DND-41 (cell line): ENCODE measurements around the gene CRYL1.

Experiments used
- ATAC-seq: fragments of 200-7000 bp; cut with Tn5 transposase; 3 replicates; pipeline ENCODE4 v1.9.1; 2021; ENCODE audit warnings: low read depth; ENCODE audit not compliant: insufficient read depth
- DNase-seq: peaks from one replicate; pipeline ENCODE4 v3.0.0-alpha.2; 2020
- H2AFZ ChIP-seq: 2 replicates; pipeline ENCODE4 v1.6.0; 2012; ENCODE audit warnings: low read depth, low read length
- H3K27ac ChIP-seq: 2 replicates; pipeline ENCODE4 v1.5.1; 2012; ENCODE audit warnings: low read length, inconsistent platforms
- H3K27me3 ChIP-seq: fragments of 200-600 bp; sonication (generic); 2 replicates; pipeline ENCODE4 v1.6.0; 2012; ENCODE audit warnings: low read length, mild to moderate bottlenecking, inconsistent platforms; ENCODE audit not compliant: insufficient read depth, poor library complexity
- H3K36me3 ChIP-seq: 2 replicates; pipeline ENCODE4 v1.5.1; 2012; ENCODE audit warnings: low read length, inconsistent platforms; ENCODE audit not compliant: insufficient read depth
- H3K4me1 ChIP-seq: 2 replicates; pipeline ENCODE4 v1.5.1; 2012; ENCODE audit warnings: mild to moderate bottlenecking, low read length; ENCODE audit not compliant: insufficient read depth
- H3K4me2 ChIP-seq: 2 replicates; pipeline ENCODE4 v1.6.0; 2012; ENCODE audit warnings: mild to moderate bottlenecking, moderate library complexity, low read length, inconsistent platforms; ENCODE audit not compliant: insufficient read depth
- H3K4me3 ChIP-seq, 2 experiments: fragments of 200-600 bp in 1 of 2; shearing (Covaris generic) in 1 of 2; 2 replicates each; pipeline ENCODE4 v1.5.1; 2012 to 2016; ENCODE audit warnings: inconsistent platforms in 2 of 2, low read length in 2 of 2, mild to moderate bottlenecking in 2 of 2, low read depth in 1 of 2, moderate library complexity in 1 of 2
- H3K79me2 ChIP-seq: 2 replicates; pipeline ENCODE4 v1.6.0; 2012; ENCODE audit warnings: low read length, inconsistent platforms; ENCODE audit not compliant: insufficient read depth
- H3K9ac ChIP-seq: 2 replicates; pipeline ENCODE4 v1.6.0; 2012; ENCODE audit warnings: low read depth, mild to moderate bottlenecking, inconsistent platforms, low read length, moderate library complexity
- H3K9me3 ChIP-seq: 2 replicates; pipeline ENCODE4 v1.5.1; 2012; ENCODE audit warnings: low read length, moderate library complexity, mild to moderate bottlenecking, inconsistent platforms; ENCODE audit not compliant: insufficient read depth, severe bottlenecking
- H4K20me1 ChIP-seq: 2 replicates; pipeline ENCODE4 v1.6.0; 2012; ENCODE audit warnings: low read length; ENCODE audit not compliant: insufficient read depth
- EZH2 ChIP-seq: IDR thresholded peaks from 3 replicates; pipeline ENCODE4 v1.6.1; 2012; ENCODE audit warnings: borderline replicate concordance, low read depth, mild to moderate bottlenecking, moderate library complexity, low read length, inconsistent platforms; ENCODE audit not compliant: severe bottlenecking
- TF ChIP-seq, protein P1 (sequence below): IDR thresholded peaks from 2 replicates; pipeline ENCODE4 v1.5.1; 2012; ENCODE audit warnings: borderline replicate concordance, low read length, moderate library complexity, mild to moderate bottlenecking; ENCODE audit not compliant: poor library complexity, severe bottlenecking; ENCODE audit errors: extremely low read depth

Gene CRYL1

GRCh38 chr13:20525144-20525600 lies 485 bp downstream of the CRYL1 start:
- TF ChIP-seq, protein P1, sequence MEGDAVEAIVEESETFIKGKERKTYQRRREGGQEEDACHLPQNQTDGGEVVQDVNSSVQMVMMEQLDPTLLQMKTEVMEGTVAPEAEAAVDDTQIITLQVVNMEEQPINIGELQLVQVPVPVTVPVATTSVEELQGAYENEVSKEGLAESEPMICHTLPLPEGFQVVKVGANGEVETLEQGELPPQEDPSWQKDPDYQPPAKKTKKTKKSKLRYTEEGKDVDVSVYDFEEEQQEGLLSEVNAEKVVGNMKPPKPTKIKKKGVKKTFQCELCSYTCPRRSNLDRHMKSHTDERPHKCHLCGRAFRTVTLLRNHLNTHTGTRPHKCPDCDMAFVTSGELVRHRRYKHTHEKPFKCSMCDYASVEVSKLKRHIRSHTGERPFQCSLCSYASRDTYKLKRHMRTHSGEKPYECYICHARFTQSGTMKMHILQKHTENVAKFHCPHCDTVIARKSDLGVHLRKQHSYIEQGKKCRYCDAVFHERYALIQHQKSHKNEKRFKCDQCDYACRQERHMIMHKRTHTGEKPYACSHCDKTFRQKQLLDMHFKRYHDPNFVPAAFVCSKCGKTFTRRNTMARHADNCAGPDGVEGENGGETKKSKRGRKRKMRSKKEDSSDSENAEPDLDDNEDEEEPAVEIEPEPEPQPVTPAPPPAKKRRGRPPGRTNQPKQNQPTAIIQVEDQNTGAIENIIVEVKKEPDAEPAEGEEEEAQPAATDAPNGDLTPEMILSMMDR, result no peak
- no peak for TF ChIP-seq EZH2
- no peak for DNase-seq
- peaks cover 4% of the 10 kb centered on the region; the same call in 1 of the 2 replicates for H3K79me2 ChIP-seq
- no peaks in the 10 kb centered on the region for H3K27me3 ChIP-seq
- H3K4me2 ChIP-seq, result peak overlapping the region; percentile 95
- ATAC-seq, result no peak
- peak overlapping the region; percentile 58 for H3K27ac ChIP-seq
- no peaks in the 10 kb centered on the region for H3K9me3 ChIP-seq
- peak overlapping the region; percentile 96 for H2AFZ ChIP-seq
- H3K4me3 ChIP-seq, result peak overlapping the region; percentile 59 to 72; a peak in 3 of 4 replicates
- H4K20me1 ChIP-seq, result no peaks in the 10 kb centered on the region
- H3K9ac ChIP-seq, result peak overlapping the region; percentile 75
- H3K4me1 ChIP-seq, result peaks cover 27% of the 10 kb centered on the region
- no peaks in the 10 kb centered on the region for H3K36me3 ChIP-seq

GRCh38 chr13:20521364-20522115 lies 4.1 kb downstream of the CRYL1 start:
- no peaks in the 10 kb centered on the region for H3K27me3 ChIP-seq
- H3K79me2 ChIP-seq, result peaks cover 4% of the 10 kb centered on the region; the same call in 1 of the 2 replicates
- H3K9me3 ChIP-seq, result no peaks in the 10 kb centered on the region
- H3K36me3 ChIP-seq, result no peaks in the 10 kb centered on the region
- no peak overlapping the region for H2AFZ ChIP-seq
- H3K4me3 ChIP-seq, result no peak overlapping the region
- H3K9ac ChIP-seq, result no peak overlapping the region
- peaks cover 22% of the 10 kb centered on the region for H3K4me1 ChIP-seq
- TF ChIP-seq EZH2, result no peak
- TF ChIP-seq, protein P1, result no peak
- H3K4me2 ChIP-seq, result no peak overlapping the region
- ATAC-seq (no peak), DNase-seq (no peak)
- no peak overlapping the region for H3K27ac ChIP-seq
- H4K20me1 ChIP-seq, result no peaks in the 10 kb centered on the region

DNA sequence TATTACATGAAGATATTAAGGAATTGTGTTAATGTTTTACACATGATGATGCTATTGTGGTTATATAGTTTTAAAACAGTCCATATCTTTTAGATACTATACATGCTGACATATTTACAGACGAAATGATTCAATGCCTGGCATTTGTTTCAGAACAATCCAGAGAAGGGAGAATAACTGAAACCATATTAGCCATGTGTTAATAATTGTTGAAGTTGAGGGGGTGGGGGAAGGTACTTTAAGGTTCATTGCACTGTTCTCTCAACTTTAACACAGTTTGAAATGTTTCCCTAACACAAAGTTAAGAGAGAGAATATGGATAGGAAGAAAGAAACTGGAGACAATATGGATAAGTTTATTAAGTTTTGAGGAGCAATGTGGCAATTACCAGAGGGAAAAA lies 5.8 kb downstream of the CRYL1 start:
- TF ChIP-seq, protein P1, result no peak
- no peak for TF ChIP-seq EZH2
- H4K20me1 ChIP-seq, result no peaks in the 10 kb centered on the region
- H3K27me3 ChIP-seq, result no peaks in the 10 kb centered on the region
- no peaks in the 10 kb centered on the region for H3K36me3 ChIP-seq
- no peak overlapping the region for H3K4me3 ChIP-seq
- H3K9me3 ChIP-seq, result no peaks in the 10 kb centered on the region
- no peak for DNase-seq
- H3K79me2 ChIP-seq, result no peaks in the 10 kb centered on the region
- no peak overlapping the region for H3K9ac ChIP-seq
- no peak overlapping the region for H2AFZ ChIP-seq
- peaks cover 10% of the 10 kb centered on the region for H3K4me1 ChIP-seq
- no peak overlapping the region for H3K27ac ChIP-seq
- no peak overlapping the region for H3K4me2 ChIP-seq
- ATAC-seq, result no peak
